CD4-positive, CD25-positive, alpha-beta regulatory T cell (primary cell): ENCODE results near the gene PTH1R. TPM values are rescaled to one million over a fixed set of nuclear protein-coding genes. Genes with fewer than 3 reads are reported as not detected.

Experiments used
- ATAC-seq, 2 donors: fragments of 150-1000 bp; cut with Tn5 transposase; one replicate each; pipeline ENCODE4 v1.10.0; 2021; ENCODE audit warnings: low read depth in 2 of 2, moderate number of reproducible peaks in 2 of 2, moderate library complexity in 1 of 2
- DNase-seq, 3 donors: peaks; one replicate each; pipeline versions ENCODE4 v3.0.0 to v3.0.0-alpha.2; 2012 to 2022; ENCODE audit warnings: mixed read lengths in 1 of 3
- H3K27ac ChIP-seq: one replicate; pipeline ENCODE4 v1.7.0; 2013; ENCODE audit warnings: mild to moderate bottlenecking, low read length; ENCODE audit not compliant: insufficient read depth, poor library complexity, severe bottlenecking
- H3K27me3 ChIP-seq: one replicate; pipeline ENCODE4 v1.7.0; 2013; ENCODE audit warnings: low read length; ENCODE audit not compliant: control insufficient read depth, insufficient read depth
- H3K36me3 ChIP-seq: one replicate; pipeline ENCODE4 v1.7.0; 2013; ENCODE audit warnings: mild to moderate bottlenecking, low read length, moderate library complexity; ENCODE audit not compliant: control insufficient read depth, insufficient read depth
- H3K4me1 ChIP-seq: 2 replicates; pipeline ENCODE4 v1.7.0; 2013; ENCODE audit warnings: mild to moderate bottlenecking, low read length; ENCODE audit not compliant: insufficient read depth, control insufficient read depth, poor library complexity, severe bottlenecking
- H3K4me3 ChIP-seq: one replicate; pipeline ENCODE4 v1.7.0; 2013; ENCODE audit warnings: low read depth, mild to moderate bottlenecking, low read length, moderate library complexity
- H3K9me3 ChIP-seq, 2 experiments: 1 replicate in 1 of 2; 2 replicates in 1 of 2; pipeline ENCODE4 v1.7.0; 2013; ENCODE audit warnings: low read length in 2 of 2, mild to moderate bottlenecking in 1 of 2, moderate library complexity in 1 of 2; ENCODE audit not compliant: control insufficient read depth in 2 of 2
- H3K27ac Mint-ChIP-seq, 3 donors: one replicate each; pipeline ENCODE4 v1.8.0; 2020 to 2022; ENCODE audit warnings: mild to moderate bottlenecking in 3 of 3, mixed read lengths in 3 of 3, moderate library complexity in 2 of 3
- H3K27me3 Mint-ChIP-seq: one replicate; pipeline ENCODE4 v1.8.0; 2022; ENCODE audit warnings: mild to moderate bottlenecking, mixed read lengths
- H3K36me3 Mint-ChIP-seq: one replicate; pipeline ENCODE4 v1.8.0; 2020; ENCODE audit warnings: mixed read lengths
- H3K4me1 Mint-ChIP-seq, 4 donors: one replicate each; pipeline ENCODE4 v1.8.0; 2020 to 2022; ENCODE audit warnings: mixed read lengths in 4 of 4, mild to moderate bottlenecking in 1 of 4
- H3K4me3 Mint-ChIP-seq, 4 donors: one replicate each; pipeline ENCODE4 v1.8.0; 2020 to 2022; ENCODE audit warnings: mild to moderate bottlenecking in 4 of 4, mixed read lengths in 4 of 4, moderate library complexity in 3 of 4
- H3K9me3 Mint-ChIP-seq, 7 donors: one replicate each; pipeline ENCODE4 v1.8.0; 2020 to 2022; ENCODE audit warnings: mixed read lengths in 7 of 7, mild to moderate bottlenecking in 3 of 7, moderate library complexity in 2 of 7
- polyA plus RNA-seq, 4 donors: library from polyadenylated mRNA; unstranded; fragments of 300-500 nt; fragmentation: Illumina TruSeq; gene quantifications; one replicate each; pipeline ENCODE4 v1.2.3, GENCODE V29; 2021
- total RNA-seq: library from RNA; stranded (reverse); gene quantifications from one replicate; pipeline ENCODE4 v1.2.3, GENCODE V29; 2022

PTH1R gene
- total and polyA plus RNA-seq, 5 donors from 2014 or later: not detected

DNA sequence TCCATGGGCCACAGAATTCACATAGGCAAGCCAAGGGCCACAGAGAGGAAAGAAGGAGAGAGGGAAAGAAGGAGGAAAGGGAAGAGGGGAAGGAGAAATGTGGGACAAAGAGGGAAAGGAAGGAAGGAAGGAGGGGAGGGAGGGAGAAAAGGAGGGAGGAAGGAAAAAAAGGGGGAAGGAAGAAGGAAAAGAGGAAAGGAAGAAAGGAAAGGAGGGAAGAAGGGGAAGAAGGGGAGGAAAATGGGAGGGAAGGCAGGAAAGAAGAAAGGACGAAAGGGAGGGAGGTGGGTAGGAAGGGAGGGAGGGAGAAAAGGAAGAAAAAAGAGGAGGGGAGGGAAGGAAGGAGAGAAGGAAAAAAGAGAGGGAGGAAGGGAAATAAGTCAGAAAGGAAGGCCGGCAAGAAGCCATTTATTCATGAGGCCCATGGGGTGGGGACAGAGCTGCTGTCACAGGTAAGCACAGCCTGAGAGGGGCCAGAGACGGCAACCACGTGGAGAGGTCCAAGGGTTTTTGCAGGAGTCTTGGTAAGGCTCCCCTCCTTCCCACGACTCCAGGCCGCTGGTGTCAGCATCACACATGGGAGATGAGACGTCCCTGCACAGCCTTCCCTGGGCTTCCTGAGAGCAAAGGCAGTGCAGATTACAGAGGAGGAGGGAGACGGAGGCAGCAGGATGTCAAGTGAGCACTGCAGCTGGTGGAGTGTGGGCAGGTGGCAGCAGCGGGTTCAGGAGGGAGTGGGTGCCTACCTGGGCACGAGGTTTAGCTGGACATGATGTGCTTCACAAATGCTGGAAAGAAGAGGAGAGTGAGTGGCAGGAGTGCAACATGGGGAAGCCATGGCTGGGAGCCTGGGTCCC lies 19.8 kb upstream of the PTH1R start:
- no peak overlapping the region for H3K27ac Mint-ChIP-seq
- ATAC-seq: no peak
- H3K9me3 Mint-ChIP-seq: no peaks in the 10 kb centered on the region
- H3K9me3 ChIP-seq: no peaks in the 10 kb centered on the region
- no peak overlapping the region for H3K4me3 ChIP-seq
- no peak overlapping the region for H3K4me3 Mint-ChIP-seq
- no peak for DNase-seq
- no peak overlapping the region for H3K27ac ChIP-seq
- no peaks in the 10 kb centered on the region for H3K36me3 ChIP-seq
- no peaks in the 10 kb centered on the region for H3K4me1 Mint-ChIP-seq
- H3K27me3 Mint-ChIP-seq: peaks cover 5% of the 10 kb centered on the region
- H3K27me3 ChIP-seq: no peaks in the 10 kb centered on the region
- no peaks in the 10 kb centered on the region for H3K4me1 ChIP-seq
- no peaks in the 10 kb centered on the region for H3K36me3 Mint-ChIP-seq

DNA sequence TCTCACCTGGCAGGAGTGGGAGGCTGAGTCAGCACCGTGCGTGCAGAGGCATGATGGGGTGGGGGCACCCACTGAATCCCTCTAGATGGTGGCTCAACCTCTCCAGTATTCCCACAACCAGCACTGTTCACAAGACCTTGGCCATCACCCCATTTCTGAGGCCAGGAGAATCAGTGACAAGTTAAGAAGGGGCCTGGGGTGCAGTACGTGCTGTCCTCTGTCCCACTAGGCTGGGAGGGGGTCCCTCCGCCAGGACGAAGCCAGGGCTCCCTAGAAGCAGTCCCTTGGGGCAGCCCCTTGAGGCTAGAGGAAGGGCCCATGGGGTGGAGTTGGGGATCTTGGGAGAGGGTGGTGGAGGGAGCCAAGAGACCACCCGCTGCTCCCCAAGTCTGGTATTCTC lies 19.1 kb upstream of the PTH1R start:
- Histone ChIP-seq H3K27me3 (no peaks in the 10 kb centered on the region), H3K9me3 (no peaks in the 10 kb centered on the region), H3K36me3 (no peaks in the 10 kb centered on the region), H3K4me1 (no peaks in the 10 kb centered on the region), H3K4me3 (no peak overlapping the region), H3K27ac (no peak overlapping the region)
- ATAC-seq: no peak
- H3K9me3 Mint-ChIP-seq: no peaks in the 10 kb centered on the region
- DNase-seq: no peak
- peaks cover 5% of the 10 kb centered on the region for H3K27me3 Mint-ChIP-seq
- H3K4me1 Mint-ChIP-seq: no peaks in the 10 kb centered on the region
- no peak overlapping the region for H3K4me3 Mint-ChIP-seq
- H3K27ac Mint-ChIP-seq: no peak overlapping the region
- no peaks in the 10 kb centered on the region for H3K36me3 Mint-ChIP-seq

DNA sequence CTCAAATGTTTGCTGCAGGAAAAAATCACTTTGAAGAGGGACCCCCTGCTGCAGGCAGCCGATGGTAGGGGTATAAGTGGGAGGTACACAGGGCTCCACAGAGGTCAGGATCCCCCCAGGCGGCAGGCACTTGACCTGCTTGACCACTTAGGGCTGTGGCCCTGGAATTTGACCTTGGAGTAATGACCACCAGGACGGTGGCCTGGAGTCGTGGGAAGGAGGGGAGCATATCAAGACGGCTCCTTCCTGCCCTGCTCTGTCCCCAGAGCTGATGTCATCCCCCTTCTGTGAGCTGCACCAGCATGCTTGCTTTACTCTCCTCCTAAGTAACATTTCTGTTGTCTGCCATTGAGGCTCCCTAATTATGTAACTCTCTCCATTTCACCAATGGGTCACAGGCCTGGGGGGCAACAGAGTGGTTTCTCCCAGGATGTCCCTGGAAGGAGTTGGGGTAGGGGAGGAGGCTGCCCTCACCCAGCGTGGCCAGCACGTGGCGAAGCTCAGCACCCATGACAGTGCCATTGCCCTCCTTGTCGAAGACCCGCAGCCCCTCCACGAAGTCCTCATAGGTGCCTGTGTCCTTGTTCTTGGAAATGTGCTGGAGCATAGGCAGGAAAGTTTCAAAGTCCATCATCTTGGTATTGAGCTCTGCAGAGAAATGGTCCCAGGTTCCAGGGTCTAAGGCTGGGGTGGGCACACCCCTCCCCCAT lies 18.4 kb upstream of the PTH1R start:
- no peak overlapping the region for H3K4me3 Mint-ChIP-seq
- DNase-seq: no peak

DNA sequence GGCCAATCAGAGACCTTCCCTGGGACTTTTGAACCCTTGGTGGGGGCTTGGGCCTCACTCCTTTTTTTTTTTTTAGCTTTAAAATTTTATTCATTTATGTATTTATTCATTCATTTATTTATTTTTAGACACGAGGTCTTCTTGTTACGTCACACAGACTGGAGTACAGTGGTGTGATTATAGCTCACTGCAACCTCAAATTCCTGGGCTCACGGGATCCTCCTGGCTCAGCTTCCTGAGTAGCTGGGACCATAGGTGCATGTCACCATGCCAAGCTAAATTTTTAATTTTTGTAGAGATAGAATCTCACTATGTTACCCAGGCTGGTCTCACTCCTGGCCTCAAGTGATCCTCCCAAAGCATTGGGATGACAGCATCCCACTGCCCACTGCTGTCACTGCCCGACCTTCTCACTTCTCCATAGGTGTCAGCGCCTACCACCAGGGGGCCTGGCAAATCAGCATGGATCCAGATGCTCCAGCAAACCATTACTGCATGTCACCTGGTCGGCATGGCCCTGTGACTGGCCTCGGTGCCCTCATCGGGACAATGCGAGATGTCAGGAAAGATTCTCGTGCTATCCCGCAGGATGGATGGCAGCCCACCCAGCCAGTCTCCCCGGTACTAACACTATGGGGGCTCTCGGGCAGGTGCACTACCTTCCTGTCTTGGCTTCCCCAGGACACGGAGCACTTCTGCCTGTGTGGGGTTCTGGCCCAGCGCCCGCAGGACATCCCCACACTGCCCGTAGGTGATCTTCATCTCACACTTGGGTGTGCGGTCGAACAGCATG lies 17.3 kb upstream of the PTH1R start:
- Mint-ChIP-seq H3K27me3 (peaks cover 5% of the 10 kb centered on the region), H3K4me3 (no peak overlapping the region), H3K4me1 (no peaks in the 10 kb centered on the region), H3K27ac (no peak overlapping the region), H3K36me3 (no peaks in the 10 kb centered on the region), H3K9me3 (no peaks in the 10 kb centered on the region)
- Histone ChIP-seq H3K36me3 (no peaks in the 10 kb centered on the region), H3K9me3 (no peaks in the 10 kb centered on the region), H3K4me3 (no peak overlapping the region), H3K27ac (no peak overlapping the region), H3K27me3 (no peaks in the 10 kb centered on the region), H3K4me1 (no peaks in the 10 kb centered on the region)
- DNase-seq: peak in 1 of 3 donors; percentile 30
- no peak for ATAC-seq

More for the DNA sequence above, 18.4 kb upstream of the PTH1R start:
- no peaks in the 10 kb centered on the region for H3K9me3 ChIP-seq
- no peaks in the 10 kb centered on the region for H3K4me1 ChIP-seq
- no peak overlapping the region for H3K27ac ChIP-seq
- no peaks in the 10 kb centered on the region for H3K36me3 ChIP-seq
- H3K27me3 ChIP-seq: no peaks in the 10 kb centered on the region
- no peak overlapping the region for H3K4me3 ChIP-seq
- Mint-ChIP-seq H3K27me3 (peaks cover 5% of the 10 kb centered on the region), H3K36me3 (no peaks in the 10 kb centered on the region), H3K4me1 (no peaks in the 10 kb centered on the region), H3K27ac (no peak overlapping the region), H3K9me3 (no peaks in the 10 kb centered on the region)
- ATAC-seq: no peak

DNA sequence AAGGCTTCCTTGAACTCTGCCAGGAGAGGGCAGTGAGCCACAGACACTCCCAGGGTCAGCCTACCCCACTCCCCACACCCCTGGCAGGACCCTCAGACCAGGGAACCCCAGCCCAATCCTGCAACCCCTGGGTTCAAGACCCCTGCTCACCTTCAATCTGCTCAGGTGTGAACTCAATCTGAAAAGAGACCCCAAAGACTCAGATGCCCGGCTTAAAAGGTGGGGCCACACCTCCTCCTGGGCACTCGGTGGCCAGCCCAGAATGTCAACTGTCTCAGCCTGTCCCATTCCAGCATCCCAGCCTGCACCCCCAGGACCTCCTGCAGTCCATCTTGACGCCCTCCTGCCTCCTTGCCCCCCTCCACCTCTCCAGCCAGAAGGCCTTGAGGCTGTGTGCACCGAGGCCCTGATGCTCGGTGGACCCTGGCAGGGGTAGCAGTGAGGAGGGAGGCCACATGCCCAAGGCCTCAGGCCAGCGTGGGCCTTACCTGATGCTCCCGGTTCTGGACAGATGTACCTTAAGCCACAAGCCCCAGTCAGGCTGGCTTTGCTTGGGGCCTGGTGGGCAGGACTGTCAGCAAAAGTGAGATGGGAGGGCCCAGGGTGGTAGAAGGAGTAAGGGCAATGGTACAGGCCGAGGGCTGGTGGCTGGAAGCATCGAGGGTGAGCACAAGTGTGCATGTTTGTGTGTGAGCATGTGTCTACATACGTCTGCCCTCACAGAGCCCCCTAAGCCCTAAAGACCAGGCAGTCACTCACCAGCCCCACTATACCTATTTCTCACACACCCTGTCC lies 16.5 kb upstream of the PTH1R start:
- H3K27me3 Mint-ChIP-seq: peaks cover 5% of the 10 kb centered on the region
- Histone ChIP-seq H3K36me3 (no peaks in the 10 kb centered on the region), H3K4me1 (no peaks in the 10 kb centered on the region), H3K4me3 (no peak overlapping the region), H3K27me3 (no peaks in the 10 kb centered on the region), H3K9me3 (no peaks in the 10 kb centered on the region), H3K27ac (no peak overlapping the region)
- H3K36me3 Mint-ChIP-seq: no peaks in the 10 kb centered on the region
- no peaks in the 10 kb centered on the region for H3K9me3 Mint-ChIP-seq
- DNase-seq (no peak), ATAC-seq (no peak)
- H3K27ac Mint-ChIP-seq: no peak overlapping the region
- no peaks in the 10 kb centered on the region for H3K4me1 Mint-ChIP-seq
- H3K4me3 Mint-ChIP-seq: no peak overlapping the region

DNA sequence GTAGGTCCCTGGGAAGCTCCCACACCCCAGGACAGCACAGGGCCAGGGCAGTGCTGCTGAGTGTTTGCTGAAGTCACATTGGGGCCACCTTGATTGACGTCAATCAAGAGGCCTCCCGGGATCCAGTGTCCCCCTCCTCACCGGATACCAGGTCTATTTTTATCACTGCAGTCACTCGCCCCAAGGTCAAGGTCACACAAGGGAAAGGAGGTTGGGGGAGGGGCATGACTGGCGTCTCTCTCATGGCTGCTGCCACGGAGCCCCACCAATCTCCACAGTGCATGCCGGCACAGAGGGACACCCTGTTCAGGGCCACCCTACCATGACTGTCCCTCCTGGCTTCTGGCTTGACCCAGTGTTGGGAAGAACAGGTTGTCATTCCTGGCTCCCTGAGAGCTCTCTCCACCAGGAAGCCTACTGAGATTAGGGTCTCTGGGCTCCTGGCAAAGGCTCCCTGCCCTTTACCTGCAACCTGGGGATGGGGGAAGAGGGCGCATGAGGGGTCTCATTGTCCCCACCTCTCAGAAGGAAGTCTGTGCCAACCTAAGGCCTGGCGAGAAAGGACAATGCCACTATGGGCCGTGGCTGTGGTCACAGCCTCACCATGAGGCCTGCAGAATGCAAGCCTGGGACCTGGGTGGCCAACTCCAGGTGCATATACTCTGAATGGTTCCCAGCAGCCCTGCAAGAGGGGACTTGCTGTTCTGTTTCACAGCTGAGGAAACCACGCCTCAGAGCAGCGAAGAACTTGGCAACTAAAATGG lies 15.7 kb upstream of the PTH1R start:
- DNase-seq: no peak
- H3K27me3 ChIP-seq: no peaks in the 10 kb centered on the region

More for the DNA sequence above, 15.7 kb upstream of the PTH1R start:
- Histone ChIP-seq H3K27ac (no peak overlapping the region), H3K9me3 (no peaks in the 10 kb centered on the region), H3K36me3 (no peaks in the 10 kb centered on the region), H3K4me1 (no peaks in the 10 kb centered on the region), H3K4me3 (no peak overlapping the region)
- H3K4me3 Mint-ChIP-seq: no peak overlapping the region
- peaks cover under 1% of the 10 kb centered on the region for H3K27me3 Mint-ChIP-seq
- H3K9me3 Mint-ChIP-seq: no peaks in the 10 kb centered on the region
- H3K36me3 Mint-ChIP-seq: no peaks in the 10 kb centered on the region
- H3K27ac Mint-ChIP-seq: no peak overlapping the region
- no peaks in the 10 kb centered on the region for H3K4me1 Mint-ChIP-seq
- no peak for ATAC-seq
